ENCODE measurements around the gene FAM110D. TPM values are rescaled to one million over a fixed set of nuclear protein-coding genes. Genes with fewer than 3 reads are reported as not detected.

Gene FAM110D
- total and polyA plus RNA-seq, 2 of the 8 experiments (the other 6 are each of a cell fraction or from before 2014, with no cell fraction given), result 0.21 to 0.48 TPM

DNA sequence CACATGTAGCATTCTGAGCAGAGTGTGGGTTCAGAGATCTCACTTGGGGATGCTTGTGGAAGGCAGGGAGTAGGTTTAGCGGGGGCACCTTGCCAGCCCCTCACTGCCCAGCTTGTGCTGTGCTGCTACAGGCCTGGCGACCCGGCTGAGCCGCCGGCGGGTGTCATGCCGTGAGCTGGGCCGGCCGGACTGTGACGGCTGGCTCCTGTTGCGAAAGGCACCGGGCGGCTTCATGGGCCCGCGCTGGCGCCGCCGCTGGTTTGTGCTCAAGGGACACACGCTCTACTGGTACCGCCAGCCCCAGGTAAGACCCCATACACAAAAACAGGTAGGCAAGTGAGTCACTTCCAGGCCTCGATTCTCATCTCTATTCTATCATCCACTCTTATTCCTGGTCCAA lies 26.0 kb downstream of the FAM110D start:
- no peak overlapping the region for H3K4me3 ChIP-seq (ENCODE audit: extremely low read depth in 1 of 4, insufficient read depth in 2 of 4, low read depth in 3 of 4, low read length in 4 of 4)
- no peaks in the 10 kb centered on the region for H3K79me2 ChIP-seq (ENCODE audit: control insufficient read depth in 1 of 2, insufficient read depth in 2 of 2, low read length in 2 of 2)
- H3K23me2 ChIP-seq (ENCODE audit: low read depth, low read length), result no peaks in the 10 kb centered on the region
- H3K18ac ChIP-seq (ENCODE audit: extremely low read depth, low read length), result no peak overlapping the region
- H3K27me3 ChIP-seq (replicated peaks in 1 of 4; ENCODE audit: control insufficient read depth in 3 of 4, extremely low read depth in 1 of 4, insufficient read depth in 3 of 4, low read length in 3 of 4), result no peaks in the 10 kb centered on the region
- no peaks in the 10 kb centered on the region for H3K79me1 ChIP-seq (ENCODE audit: low read depth, low read length)
- no peak overlapping the region for H2BK15ac ChIP-seq (ENCODE audit: low read length)
- no peak overlapping the region for H3K56ac ChIP-seq (replicated peaks; ENCODE audit: insufficient read length, low read depth, low read length)
- H2BK5ac ChIP-seq (ENCODE audit: low read depth, low read length), result no peak overlapping the region
- H2BK12ac ChIP-seq (ENCODE audit: low read depth, low read length), result no peak overlapping the region
- peaks cover 0 to 10% (median 3%) of the 10 kb centered on the region in 4 experiments; a peak in 4 of 8 replicates for H3K36me3 ChIP-seq (ENCODE audit: control insufficient read depth in 2 of 4, insufficient read depth in 4 of 4, low read length in 3 of 4)
- H3K14ac ChIP-seq (ENCODE audit: insufficient read length), result no peak overlapping the region
- H2AK5ac ChIP-seq (ENCODE audit: low read depth, low read length), result no peak overlapping the region
- H3K23ac ChIP-seq (ENCODE audit: insufficient read length), result no peak overlapping the region
- no peak overlapping the region for H2AFZ ChIP-seq (ENCODE audit: low read length)
- H3K9me3 ChIP-seq (ENCODE audit: insufficient read depth in 2 of 2, low read depth in 1 of 2, low read length in 1 of 2), result no peaks in the 10 kb centered on the region
- no peak overlapping the region for H3K27ac ChIP-seq (ENCODE audit: low read depth, low read length)
- no peak overlapping the region for H4K5ac ChIP-seq (ENCODE audit: insufficient read length, low read depth, low read length)
- H3K9ac ChIP-seq (replicated peaks in 1 of 4; ENCODE audit: extremely low read depth in 1 of 4, low read depth in 3 of 4, low read length in 3 of 4), result no peak overlapping the region
- 97% methylated on average over 21 of the region's 21 CpGs; no CpG with 5 or more reads in 1 of the 2 experiments for WGBS, 2 experiments (ENCODE audit: extremely low coverage in 1 of 2, insufficient coverage in 1 of 2, insufficient read length in 1 of 2, insufficient replicate concordance in 2 of 2, low coverage in 1 of 2, low lambda C conversion rate in 2 of 2, missing lambda C conversion rate in 1 of 2)
- no peaks in the 10 kb centered on the region for H4K20me1 ChIP-seq (replicated peaks in 1 of 2; ENCODE audit: control insufficient read depth in 1 of 2, insufficient read depth in 2 of 2, low read length in 2 of 2)
- H3K4me1 ChIP-seq (replicated peaks in 1 of 4; ENCODE audit: control insufficient read depth in 3 of 4, insufficient read depth in 4 of 4, low read length in 3 of 4), result no peaks in the 10 kb centered on the region
- DNase-seq (ENCODE audit: low read depth in 1 of 2, low spot score in 2 of 2) (no peak), FAIRE-seq (no peak)
- ChIA-PET POLR2A (ENCODE audit: partially characterized antibody) (interaction anchor here (0.8 to 1.5 kb wide), 2 partner anchors 11 to 20 kb away, joined by 4 to 5 read pairs; no protein-coding TSS in a partner anchor), CTCF (ENCODE audit: partially characterized antibody) (interaction anchor here (0.7 to 12.6 kb wide), 3 partner anchors 11 to 570 kb away, joined by 4 to 159 read pairs (median 7); partner anchors contain the start of genes C1orf232, CEP85, CNKSR1 and ZNF593)
- H4K8ac ChIP-seq (ENCODE audit: extremely low read depth, insufficient read depth, low read length), result no peak overlapping the region
- H3K4me2 ChIP-seq (ENCODE audit: insufficient read depth in 1 of 2, low read depth in 2 of 2, low read length in 2 of 2), result no peak overlapping the region
- H3K4ac ChIP-seq (replicated peaks; ENCODE audit: insufficient read length, low read depth, low read length), result no peak overlapping the region
- no peak overlapping the region for H2BK120ac ChIP-seq (replicated peaks; ENCODE audit: low read depth, low read length)
- no peak overlapping the region for H2BK20ac ChIP-seq (ENCODE audit: low read length)
- no peak overlapping the region for H4K91ac ChIP-seq (replicated peaks; ENCODE audit: insufficient read length, low read length)
- TF ChIP-seq PHF8 (conservative IDR thresholded peaks at IDR 0.05; ENCODE audit: low read depth, low read length) (no peak), BRCA1 (IDR thresholded peaks at IDR 0.05; ENCODE audit: low read depth, low read length) (no peak), SAP30 (IDR thresholded peaks at IDR 0.05; ENCODE audit: insufficient read depth, insufficient replicate concordance, low read length) (no peak), HDAC2 (IDR thresholded peaks at IDR 0.05; ENCODE audit: borderline replicate concordance in 1 of 2, low read depth in 2 of 2, low read length in 2 of 2) (no peak)
